B cell (primary cell): ENCODE results near the gene CEBPZOS.

Experiments used
- EZH2 ChIP-seq: IDR thresholded peaks from 2 replicates; pipeline ENCODE4 v1.6.1; 2012; ENCODE audit warnings: borderline replicate concordance, low read depth, mild to moderate bottlenecking, moderate library complexity, low read length; ENCODE audit not compliant: insufficient read depth, poor library complexity, severe bottlenecking
- TF ChIP-seq, protein P1 (sequence below): fragments of 200-600 bp; IDR thresholded peaks from one replicate; pipeline ENCODE4 v1.8.0; 2022; ENCODE audit warnings: antibody characterized with exemption, mild to moderate bottlenecking

- TF ChIP-seq, protein P1, sequence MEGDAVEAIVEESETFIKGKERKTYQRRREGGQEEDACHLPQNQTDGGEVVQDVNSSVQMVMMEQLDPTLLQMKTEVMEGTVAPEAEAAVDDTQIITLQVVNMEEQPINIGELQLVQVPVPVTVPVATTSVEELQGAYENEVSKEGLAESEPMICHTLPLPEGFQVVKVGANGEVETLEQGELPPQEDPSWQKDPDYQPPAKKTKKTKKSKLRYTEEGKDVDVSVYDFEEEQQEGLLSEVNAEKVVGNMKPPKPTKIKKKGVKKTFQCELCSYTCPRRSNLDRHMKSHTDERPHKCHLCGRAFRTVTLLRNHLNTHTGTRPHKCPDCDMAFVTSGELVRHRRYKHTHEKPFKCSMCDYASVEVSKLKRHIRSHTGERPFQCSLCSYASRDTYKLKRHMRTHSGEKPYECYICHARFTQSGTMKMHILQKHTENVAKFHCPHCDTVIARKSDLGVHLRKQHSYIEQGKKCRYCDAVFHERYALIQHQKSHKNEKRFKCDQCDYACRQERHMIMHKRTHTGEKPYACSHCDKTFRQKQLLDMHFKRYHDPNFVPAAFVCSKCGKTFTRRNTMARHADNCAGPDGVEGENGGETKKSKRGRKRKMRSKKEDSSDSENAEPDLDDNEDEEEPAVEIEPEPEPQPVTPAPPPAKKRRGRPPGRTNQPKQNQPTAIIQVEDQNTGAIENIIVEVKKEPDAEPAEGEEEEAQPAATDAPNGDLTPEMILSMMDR: no peak
- no peak for TF ChIP-seq EZH2
Observed at GRCh38 chr2:37211212-37211611, 14.9 kb downstream of the CEBPZOS start.
